ENCODE data around the gene UGDH.

UGDH gene

GRCh38 chr4:39452860-39453587 is 74.2 kb downstream of the UGDH start:
- DNase-seq (ENCODE audit: low read depth in 2 of 2) = no peak

GRCh38 chr4:39452153-39452859 is 74.9 kb downstream of the UGDH start:
- DNase-seq (ENCODE audit: low read depth in 2 of 2) = no peak

GRCh38 chr4:39451423-39452023 is 75.7 kb downstream of the UGDH start:
- no peak for DNase-seq (ENCODE audit: low read depth in 2 of 2)

GRCh38 chr4:39450618-39451017 is 76.6 kb downstream of the UGDH start:
- DNase-seq (ENCODE audit: low read depth in 2 of 2) = no peak
